ENCODE data around the gene KRTAP5-1. TPM values are rescaled to one million over a fixed set of nuclear protein-coding genes. Genes with fewer than 3 reads are reported as not detected.
"Not testable (repeated sequence)": the region's sequence is repeated elsewhere in the genome, so short reads cannot be mapped to it uniquely, and the experiment has no call there.

The KRTAP5-1 gene
- total and polyA plus RNA-seq, 8 donors = 0.46 TPM; not detected in 7

- TF ChIP-seq, protein P1, sequence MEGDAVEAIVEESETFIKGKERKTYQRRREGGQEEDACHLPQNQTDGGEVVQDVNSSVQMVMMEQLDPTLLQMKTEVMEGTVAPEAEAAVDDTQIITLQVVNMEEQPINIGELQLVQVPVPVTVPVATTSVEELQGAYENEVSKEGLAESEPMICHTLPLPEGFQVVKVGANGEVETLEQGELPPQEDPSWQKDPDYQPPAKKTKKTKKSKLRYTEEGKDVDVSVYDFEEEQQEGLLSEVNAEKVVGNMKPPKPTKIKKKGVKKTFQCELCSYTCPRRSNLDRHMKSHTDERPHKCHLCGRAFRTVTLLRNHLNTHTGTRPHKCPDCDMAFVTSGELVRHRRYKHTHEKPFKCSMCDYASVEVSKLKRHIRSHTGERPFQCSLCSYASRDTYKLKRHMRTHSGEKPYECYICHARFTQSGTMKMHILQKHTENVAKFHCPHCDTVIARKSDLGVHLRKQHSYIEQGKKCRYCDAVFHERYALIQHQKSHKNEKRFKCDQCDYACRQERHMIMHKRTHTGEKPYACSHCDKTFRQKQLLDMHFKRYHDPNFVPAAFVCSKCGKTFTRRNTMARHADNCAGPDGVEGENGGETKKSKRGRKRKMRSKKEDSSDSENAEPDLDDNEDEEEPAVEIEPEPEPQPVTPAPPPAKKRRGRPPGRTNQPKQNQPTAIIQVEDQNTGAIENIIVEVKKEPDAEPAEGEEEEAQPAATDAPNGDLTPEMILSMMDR (IDR thresholded peaks at IDR 0.05) = no peak
- no peaks in the 10 kb centered on the region for H3K27me3 ChIP-seq
- H3K36me3 ChIP-seq = no peaks in the 10 kb centered on the region
- H3K27ac ChIP-seq = no peak overlapping the region
- no peak overlapping the region for H3K4me3 ChIP-seq
- H3K4me1 ChIP-seq = no peaks in the 10 kb centered on the region
- WGBS, 2 donors = 77 to 80% methylated on average over 6 of the region's 6 CpGs
- ATAC-seq (no peak), FAIRE-seq (no peak), DNase-seq (no peak)
- H3K9me3 ChIP-seq = no peaks in the 10 kb centered on the region
- intact Hi-C loops (cut with DNase I) = no loop called here
Measured at GRCh38 chr11:1598816-1599215, 13.7 kb upstream of the KRTAP5-1 start.

DNA sequence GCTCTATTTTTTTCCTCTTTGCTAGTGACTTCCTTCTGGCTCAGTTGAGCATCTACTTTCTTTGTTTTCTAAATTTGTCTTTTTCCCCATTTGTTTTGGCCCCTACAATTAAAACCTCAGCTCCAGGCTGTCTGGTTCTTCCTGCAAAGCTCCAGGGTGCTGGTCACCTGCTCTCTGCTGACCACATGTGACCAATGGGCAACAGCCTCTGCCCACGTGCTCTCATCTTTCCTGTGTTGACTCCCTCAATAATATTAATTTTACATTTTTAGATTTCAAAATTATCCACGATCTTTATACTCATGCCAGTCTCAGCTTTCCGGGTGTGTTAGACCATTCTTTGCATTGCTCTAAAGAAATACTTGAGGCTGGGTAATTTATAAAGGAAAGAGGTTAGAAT is 13.3 kb upstream of the KRTAP5-1 start:
- WGBS, 2 donors = 84 to 85% methylated on average over 3 of the region's 3 CpGs
- intact Hi-C loops (cut with DNase I); H3K9me3 ChIP-seq; ATAC-seq; DNase-seq; FAIRE-seq; H3K27me3 ChIP-seq; H3K4me1 ChIP-seq; H3K36me3 ChIP-seq; H3K4me3 ChIP-seq; H3K27ac ChIP-seq: not testable (repeated sequence)

DNA sequence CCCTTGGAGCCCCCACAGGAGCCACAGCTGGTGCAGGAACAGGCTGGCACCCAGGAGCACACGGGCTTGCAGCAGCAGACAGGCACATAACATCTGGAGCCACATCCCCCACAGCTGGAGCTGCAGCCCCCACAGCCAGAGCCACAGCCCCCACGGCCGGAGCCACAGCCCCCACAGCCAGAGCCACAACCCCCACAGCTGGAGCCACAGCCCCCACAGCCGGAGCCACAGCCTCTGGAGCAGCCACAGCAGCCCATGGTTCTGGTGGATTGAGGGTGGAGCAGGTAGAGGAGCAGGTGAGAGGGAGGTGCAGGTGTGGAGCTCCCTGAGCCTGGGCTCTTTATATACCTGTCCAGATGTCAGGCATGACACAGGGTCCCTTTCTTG is 12.9 kb upstream of the KRTAP5-1 start, which contains the start of gene KRTAP5-2:
Gene KRTAP5-2 (minus strand): TSS at position 301 of the 387 bp plus-strand sequence. CDS start 44 bp downstream, at position 257.
- Histone ChIP-seq H3K9me3 (no peaks in the 10 kb centered on the region), H3K27me3 (no peaks in the 10 kb centered on the region), H3K4me1 (no peaks in the 10 kb centered on the region), H3K4me3 (no peak within 1 kb of the TSS), H3K27ac (no peak within 1 kb of the TSS), H3K36me3 (no peaks in the 10 kb centered on the region)
- TF ChIP-seq, protein P1 (IDR thresholded peaks at IDR 0.05) = no peak
- no peak for DNase-seq
- FAIRE-seq = no peak
- ATAC-seq = no peak
- 86 to 88% methylated on average over 4 of the region's 4 CpGs for WGBS, 2 donors
- intact Hi-C loops (cut with DNase I) = no loop called here

- no peak for FAIRE-seq
- no peak for ATAC-seq
- TF ChIP-seq, protein P1 (IDR thresholded peaks at IDR 0.05) = no peak
- intact Hi-C loops (cut with DNase I) = no loop called here
- no peaks in the 10 kb centered on the region for H3K4me1 ChIP-seq
- no peak for DNase-seq
- H3K27me3 ChIP-seq = no peaks in the 10 kb centered on the region
- no peaks in the 10 kb centered on the region for H3K9me3 ChIP-seq
- no peak overlapping the region for H3K27ac ChIP-seq
- H3K4me3 ChIP-seq = no peak overlapping the region
- 85% methylated on average over 10 of the region's 10 CpGs for WGBS, 2 donors
- no peaks in the 10 kb centered on the region for H3K36me3 ChIP-seq
Measured at GRCh38 chr11:1597331-1597993, 12.4 kb upstream of the KRTAP5-1 start.

DNA sequence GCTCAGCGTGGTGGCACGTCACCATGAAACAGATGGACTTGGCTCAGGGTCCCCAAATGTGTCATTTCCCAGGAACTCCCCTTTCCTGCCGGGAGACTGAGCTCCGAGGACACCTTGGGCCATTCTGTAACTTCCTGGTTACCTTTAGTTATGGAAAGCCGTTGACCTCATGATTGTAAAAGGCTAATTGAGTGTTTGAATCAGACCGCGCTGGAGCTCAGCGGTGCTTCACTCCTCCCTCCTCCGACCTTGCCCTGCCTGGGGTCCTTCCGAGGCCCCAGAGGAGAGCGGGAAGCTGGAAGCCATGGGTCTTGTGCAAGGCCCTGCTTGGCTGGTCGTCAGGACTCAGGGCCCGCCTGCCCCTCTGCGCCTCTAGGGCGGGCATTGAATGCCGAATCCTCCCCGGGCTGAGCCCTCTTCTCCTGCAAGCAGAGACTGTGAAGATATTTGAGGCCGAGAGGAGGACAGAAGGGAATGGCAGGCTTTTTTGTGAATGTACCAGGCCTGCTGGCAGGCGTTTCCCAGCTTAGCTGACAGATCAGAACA is 11.6 kb upstream of the KRTAP5-1 start:
- H3K9me3 ChIP-seq; H3K4me1 ChIP-seq; FAIRE-seq; H3K4me3 ChIP-seq; H3K27ac ChIP-seq; H3K36me3 ChIP-seq; H3K27me3 ChIP-seq; intact Hi-C loops (cut with DNase I); DNase-seq: not testable (repeated sequence)
- ATAC-seq = peak in 2 of 4 donors; percentile 8 to 20
- 81 to 86% methylated on average over 19 of the region's 19 CpGs for WGBS, 2 donors

GRCh38 chr11:1595994-1596575 is 11.0 kb upstream of the KRTAP5-1 start:
- H3K4me3 ChIP-seq; intact Hi-C loops (cut with DNase I); FAIRE-seq; H3K27me3 ChIP-seq; H3K36me3 ChIP-seq; H3K27ac ChIP-seq; H3K4me1 ChIP-seq; DNase-seq; H3K9me3 ChIP-seq: not testable (repeated sequence)
- 72 to 73% methylated on average over 11 of the region's 11 CpGs for WGBS, 2 donors
- peak in 1 of 4 donors; percentile 30 for ATAC-seq

Data from pancreas (tissue), 10 donors.